ENCODE measurements around the gene CDSN.

CDSN gene

DNA sequence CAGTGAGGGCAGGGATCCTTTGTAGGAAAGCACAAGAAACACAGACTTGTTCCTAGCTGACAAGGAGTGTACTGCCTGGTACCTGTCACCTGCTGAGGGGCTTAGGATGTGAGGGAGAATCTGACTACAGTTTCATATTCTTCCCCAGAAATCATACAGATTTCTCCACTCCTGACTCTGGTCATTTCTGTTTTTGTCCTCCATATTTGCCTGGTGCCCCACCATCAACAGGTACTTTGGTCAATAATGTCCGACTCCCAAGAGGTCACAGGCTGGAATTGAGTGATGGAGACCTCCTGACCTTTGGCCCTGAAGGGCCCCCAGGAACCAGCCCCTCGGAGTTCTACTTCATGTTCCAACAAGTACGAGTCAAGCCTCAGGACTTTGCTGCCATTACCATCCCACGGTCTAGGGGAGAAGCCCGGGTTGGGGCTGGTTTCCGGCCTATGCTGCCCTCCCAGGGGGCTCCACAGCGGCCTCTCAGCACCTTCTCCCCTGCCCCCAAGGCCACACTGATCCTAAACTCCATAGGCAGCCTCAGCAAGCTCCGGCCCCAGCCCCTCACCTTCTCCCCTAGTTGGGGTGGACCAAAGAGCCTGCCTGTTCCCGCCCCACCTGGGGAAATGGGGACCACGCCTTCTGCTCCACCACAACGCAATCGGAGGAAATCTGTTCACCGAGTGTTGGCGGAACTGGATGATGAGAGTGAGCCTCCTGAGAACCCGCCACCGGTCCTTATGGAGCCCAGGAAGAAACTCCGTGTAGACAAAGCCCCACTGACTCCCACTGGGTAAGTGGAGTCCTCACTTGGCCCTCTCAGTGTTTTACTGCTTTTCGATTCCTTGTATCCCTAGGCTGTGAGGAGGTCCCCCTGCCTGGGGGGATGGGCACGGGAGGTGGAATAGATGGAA, 41.2 kb upstream of the CDSN start:
- no peak for TF ChIP-seq CTCF (conservative IDR thresholded peaks at IDR 0.05)
- no peak for TF ChIP-seq ZFX (IDR thresholded peaks at IDR 0.05)
- no peak overlapping the region for H3K27ac ChIP-seq

DNA sequence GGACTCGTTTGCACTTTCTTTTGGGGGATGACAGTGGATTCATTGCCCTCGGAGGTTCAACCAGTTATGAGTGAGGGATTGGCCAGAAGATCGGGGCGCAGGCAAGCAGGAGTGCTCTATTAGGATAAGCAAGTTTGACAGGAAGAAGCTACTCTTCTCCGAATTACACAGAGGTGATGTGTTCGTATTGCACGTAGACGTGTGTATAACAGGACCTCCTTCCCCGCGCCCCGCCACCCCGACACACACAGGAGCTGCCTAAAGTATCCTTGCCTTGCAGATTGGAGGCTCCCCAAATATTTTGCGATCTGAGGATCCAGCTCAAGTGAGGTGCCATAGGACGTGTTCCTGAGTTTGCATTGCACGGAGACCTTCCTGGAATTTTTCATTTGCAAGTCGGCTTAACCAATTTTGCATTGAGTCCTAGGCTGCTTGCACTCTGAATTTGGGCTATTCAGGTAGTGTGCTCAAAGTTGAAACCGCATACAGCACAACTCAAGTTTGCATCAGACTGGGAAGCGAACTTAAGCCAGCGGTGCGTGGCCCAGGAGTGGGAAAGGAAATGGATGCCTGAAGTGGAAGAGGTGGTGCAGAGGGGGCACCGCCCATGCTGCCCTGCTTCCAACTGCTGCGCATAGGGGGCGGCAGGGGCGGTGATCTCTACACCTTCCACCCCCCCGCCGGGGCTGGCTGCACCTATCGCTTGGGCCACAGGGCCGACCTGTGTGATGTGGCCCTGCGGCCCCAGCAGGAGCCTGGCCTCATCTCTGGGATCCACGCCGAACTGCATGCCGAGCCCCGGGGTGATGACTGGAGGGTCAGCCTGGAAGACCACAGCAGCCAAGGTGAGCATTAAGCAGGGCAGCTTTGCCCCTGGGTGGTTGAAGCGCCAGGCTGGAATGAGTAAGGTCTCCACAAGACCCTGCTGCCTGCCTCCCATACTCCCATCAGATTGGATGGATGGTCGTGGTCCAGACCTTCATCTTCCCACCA, 38.9 kb upstream of the CDSN start:
- no peak for TF ChIP-seq CTCF (conservative IDR thresholded peaks at IDR 0.05)
- no peak for TF ChIP-seq ZFX (IDR thresholded peaks at IDR 0.05)
- peak overlapping the region; percentile 78 for H3K27ac ChIP-seq

GRCh38 chr6:31158140-31158862, 38.1 kb upstream of the CDSN start, which contains the start of gene TCF19:
TSS of gene TCF19 (plus strand) at chr6:31158589. CDS start at chr6:31159470, 881 bp downstream.
- TF ChIP-seq ZFX (IDR thresholded peaks at IDR 0.05): peak; percentile 25; the same call in 1 of the 2 replicates
- no peak for TF ChIP-seq CTCF (conservative IDR thresholded peaks at IDR 0.05)
- peak within 1 kb of the TSS; percentile 78 for H3K27ac ChIP-seq

GRCh38 chr6:31157513-31158139, 37.4 kb upstream of the CDSN start, which contains the start of gene CCHCR1:
TSS of gene CCHCR1 (minus strand) at chr6:31157802. CDS start at chr6:31157600, 202 bp downstream.
- peak within 1 kb of the TSS; percentile 78 for H3K27ac ChIP-seq

GRCh38 chr6:31156641-31157040, 36.4 kb upstream of the CDSN start:
- no peak overlapping the region for H3K27ac ChIP-seq
- TF ChIP-seq CTCF (conservative IDR thresholded peaks at IDR 0.05): no peak
- no peak for TF ChIP-seq ZFX (IDR thresholded peaks at IDR 0.05)

More at GRCh38 chr6:31157513-31158139, 37.4 kb upstream of the CDSN start, which contains the start of gene CCHCR1:
- no peak for TF ChIP-seq ZFX (IDR thresholded peaks at IDR 0.05)
- no peak for TF ChIP-seq CTCF (conservative IDR thresholded peaks at IDR 0.05)

GRCh38 chr6:31154436-31154835, 34.2 kb upstream of the CDSN start:
- TF ChIP-seq ZFX (IDR thresholded peaks at IDR 0.05): no peak
- H3K27ac ChIP-seq: no peak overlapping the region
